Endothelial cell of hepatic sinusoid (primary cell): ENCODE data around the gene CCDC158.
"Not testable (repeated sequence)": the region's sequence is repeated elsewhere in the genome, so short reads cannot be mapped to it uniquely, and the experiment has no call there.

Experiments used
- in situ Hi-C: cut with HindIII; loops from 2 replicates; pipeline ENCODE4 v1.10.0; 2017; ENCODE audit warnings: low sequenced_read_pairs

The CCDC158 gene

GRCh38 chr4:76313547-76313946 is 107.4 kb downstream of the CCDC158 start:
- in situ Hi-C loops = no loop called here

- in situ Hi-C loops = no loop called here
Observed at GRCh38 chr4:76312457-76312856, 108.5 kb downstream of the CCDC158 start.

DNA sequence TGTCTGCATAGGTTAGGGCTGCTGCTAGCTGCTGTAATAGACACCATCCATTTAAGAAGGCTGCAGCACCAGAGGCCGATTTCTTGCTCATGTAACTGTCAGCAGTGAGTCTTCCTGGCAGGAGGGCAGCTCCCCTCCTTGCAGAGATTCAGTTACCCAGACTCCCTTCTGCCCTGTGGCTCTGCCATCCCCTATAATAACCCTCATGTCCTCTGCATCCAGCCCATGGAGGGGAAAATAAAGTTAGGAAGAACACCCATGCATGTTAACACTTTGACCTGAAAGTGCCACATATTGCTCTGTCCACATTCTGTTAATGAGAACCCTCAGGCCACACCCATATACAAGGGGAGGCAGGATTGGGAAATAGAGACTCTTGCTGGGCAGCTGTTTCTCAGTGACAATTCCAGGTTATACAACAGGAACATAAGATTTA is 109.0 kb downstream of the CCDC158 start:
- in situ Hi-C loops = no loop called here

- in situ Hi-C loops = no loop called here
Observed at GRCh38 chr4:76310683-76311082, 110.3 kb downstream of the CCDC158 start.

DNA sequence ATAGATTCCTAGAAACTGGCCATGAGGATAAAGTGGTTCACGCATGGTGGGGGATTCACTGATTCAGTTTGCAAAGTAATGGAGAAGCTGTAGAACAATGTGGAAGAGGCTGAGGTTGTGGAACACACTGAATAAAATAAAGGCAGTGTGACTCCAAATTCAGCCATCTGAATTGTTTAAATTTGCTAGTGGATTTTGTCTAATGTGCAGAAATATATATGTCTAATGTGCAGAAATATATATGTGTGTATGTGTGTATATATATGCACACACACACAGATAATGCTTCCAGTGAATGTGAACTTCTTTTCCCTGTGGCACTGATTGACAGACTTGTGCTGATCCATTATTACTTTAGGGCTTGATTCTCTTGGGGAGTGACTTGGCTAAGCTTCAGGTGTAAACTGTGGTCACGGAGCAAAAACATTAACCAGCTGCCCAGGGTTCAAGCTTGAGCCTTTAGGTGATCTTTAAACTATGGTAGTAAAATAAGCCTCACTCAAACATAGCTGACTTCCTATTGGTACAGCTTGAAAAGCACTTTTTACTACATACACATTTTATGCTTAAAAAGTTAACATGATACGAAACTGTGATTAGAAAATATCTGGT is 110.9 kb downstream of the CCDC158 start:
- in situ Hi-C loops = no loop called here

DNA sequence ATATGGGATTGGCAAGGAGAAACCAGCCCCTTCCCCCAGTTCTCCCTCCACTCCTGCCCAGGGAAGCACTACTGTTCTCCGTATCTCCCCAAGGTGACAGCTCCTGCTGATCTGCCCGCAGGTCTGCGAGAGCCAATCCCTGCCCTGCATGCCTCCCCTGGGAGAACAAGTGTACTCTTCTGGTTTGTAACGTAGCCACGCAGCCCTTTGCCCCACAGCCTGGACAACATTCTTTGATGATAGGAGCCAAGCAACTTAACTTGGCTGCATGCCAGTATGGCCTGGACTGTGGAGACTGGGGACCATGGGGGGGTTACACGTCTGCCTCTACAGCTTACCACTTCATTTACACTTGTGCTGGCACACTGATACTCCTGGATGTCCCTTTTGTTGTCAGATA is 112.4 kb downstream of the CCDC158 start:
- in situ Hi-C loops = no loop called here

DNA sequence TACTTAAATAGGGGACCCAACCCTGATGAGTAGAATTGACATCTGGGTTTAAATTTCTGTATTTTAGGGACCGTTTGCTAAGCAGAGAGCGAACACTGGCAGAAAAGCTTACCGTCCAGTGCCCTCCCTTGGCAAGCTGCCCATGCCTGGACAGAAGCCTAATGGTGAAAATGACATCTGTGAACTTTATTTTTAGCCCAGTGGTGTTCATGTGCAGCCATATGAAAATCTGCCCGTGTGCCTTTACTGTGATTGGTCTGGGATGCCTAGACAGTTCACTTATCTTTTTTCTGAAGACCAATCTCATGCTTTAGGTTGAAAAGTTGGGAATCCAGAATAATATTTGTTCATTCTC is 113.3 kb downstream of the CCDC158 start:
- in situ Hi-C loops = no loop called here

- in situ Hi-C loops = no loop called here
Observed at GRCh38 chr4:76306882-76307659, 113.9 kb downstream of the CCDC158 start.

GRCh38 chr4:76305971-76306881 is 114.7 kb downstream of the CCDC158 start, which contains the start of gene STBD1:
TSS of gene STBD1 (plus strand) at chr4:76306733. CDS start at chr4:76306770, 37 bp downstream.
- in situ Hi-C loops = no loop called here

- in situ Hi-C loops = no loop called here
Observed at GRCh38 chr4:76305033-76305687, 115.8 kb downstream of the CCDC158 start.

DNA sequence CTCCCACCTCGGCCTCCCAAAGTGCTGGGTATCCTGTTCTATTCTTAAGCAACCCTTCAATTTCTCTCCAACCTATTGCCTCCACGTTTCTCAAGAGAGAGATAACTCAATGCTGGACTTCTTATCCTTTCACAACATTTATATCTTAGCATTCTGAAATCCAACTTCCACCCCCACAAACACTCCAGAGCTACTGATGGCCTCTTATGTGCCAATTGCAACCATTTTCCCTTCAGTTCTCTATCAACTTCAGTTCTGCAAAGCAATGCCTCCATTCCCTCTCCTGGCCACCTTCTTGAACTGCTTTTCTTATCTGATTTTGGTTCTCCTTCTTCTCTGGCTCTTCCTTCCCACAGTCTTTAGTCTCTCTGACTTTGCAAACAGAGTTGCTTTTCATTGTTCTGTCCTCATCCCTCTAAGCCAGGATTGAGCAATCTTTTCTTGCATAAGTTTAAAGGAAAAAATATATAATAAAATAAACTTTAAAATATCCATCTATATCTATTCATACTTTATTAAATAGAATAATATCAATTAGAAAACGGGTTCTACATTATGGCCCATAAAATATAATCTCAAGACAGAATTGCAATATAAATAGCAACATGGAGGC is 118.0 kb downstream of the CCDC158 start:
- in situ Hi-C loops = no loop called here

GRCh38 chr4:76301775-76302162 is 119.2 kb downstream of the CCDC158 start:
- in situ Hi-C loops = no loop called here

DNA sequence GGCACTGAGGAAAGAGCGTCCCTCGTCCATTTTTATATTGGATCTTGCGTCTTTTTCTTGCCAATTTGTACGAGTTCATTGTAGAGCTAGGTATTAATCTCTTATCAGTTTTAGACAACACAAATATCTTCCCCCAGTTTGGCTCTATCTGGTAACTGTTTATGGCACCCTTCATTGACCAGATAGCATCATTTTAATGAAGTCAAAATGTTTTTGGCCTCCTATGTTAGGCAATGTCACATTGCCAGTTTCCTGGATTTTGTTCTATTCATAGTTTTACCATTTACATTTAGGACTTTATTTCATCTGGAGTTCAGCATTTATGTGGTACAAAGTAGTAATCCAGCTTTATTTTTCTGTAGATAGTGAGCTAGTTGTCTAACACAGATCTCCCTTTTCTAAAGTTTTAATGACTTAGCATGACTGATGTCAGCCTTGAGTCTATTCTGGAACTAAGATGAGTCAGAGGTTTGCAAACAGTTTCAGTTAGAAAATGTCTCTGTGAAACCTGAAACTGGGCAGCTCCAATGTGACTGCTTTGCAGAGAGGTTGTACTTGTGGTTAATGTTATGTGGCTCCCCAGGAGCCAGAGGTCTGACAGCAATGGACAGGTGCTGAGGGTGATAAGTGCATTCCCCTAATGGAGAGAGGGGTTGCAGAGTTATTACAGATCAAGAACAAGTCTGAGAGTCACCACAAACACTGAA is 119.7 kb downstream of the CCDC158 start:
- in situ Hi-C loops = no loop called here

- in situ Hi-C loops = no loop called here
Observed at GRCh38 chr4:76300012-76300411, 120.9 kb downstream of the CCDC158 start.

DNA sequence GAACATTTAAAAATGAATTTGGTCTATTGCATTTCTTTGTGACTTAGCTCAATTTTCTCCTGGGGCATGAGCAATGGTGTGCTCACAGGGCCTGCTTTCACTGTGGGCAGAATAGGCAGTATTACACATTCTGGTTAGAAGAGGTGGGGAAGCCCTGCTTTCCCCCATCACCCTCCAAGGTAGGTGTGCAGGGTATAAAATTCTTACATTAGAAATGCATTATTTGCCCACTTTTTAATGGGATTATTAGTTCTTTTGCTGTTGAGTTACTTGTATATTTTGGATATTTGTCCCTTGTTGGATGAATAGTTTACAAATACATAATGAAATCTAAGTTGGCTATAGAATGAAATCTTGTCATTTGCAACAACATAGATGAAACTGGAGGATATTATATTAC is 122.7 kb downstream of the CCDC158 start:
- in situ Hi-C loops = no loop called here

GRCh38 chr4:76296286-76296820 is 124.6 kb downstream of the CCDC158 start:
- in situ Hi-C loops = no loop called here

DNA sequence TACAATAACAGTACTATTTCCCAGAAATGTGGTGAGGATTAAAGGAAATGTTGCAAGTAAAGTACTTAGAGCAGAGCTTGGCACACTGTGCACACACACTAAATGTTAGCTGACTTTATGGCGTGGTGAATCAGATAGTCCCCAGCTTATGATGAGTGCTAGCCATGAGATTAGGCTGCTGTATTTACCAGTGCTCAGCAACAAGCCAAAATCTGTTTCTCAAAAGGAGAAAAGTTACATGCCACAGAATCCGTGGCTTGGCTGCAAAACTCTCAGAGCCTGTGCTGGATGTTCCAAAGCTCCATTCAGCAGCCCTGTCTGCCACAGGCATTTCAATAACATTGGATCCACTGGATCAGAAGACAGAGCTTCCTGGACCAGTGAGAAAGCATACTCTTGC is 127.2 kb downstream of the CCDC158 start:
- in situ Hi-C loops = no loop called here

GRCh38 chr4:76292730-76293129 is 128.2 kb downstream of the CCDC158 start:
- in situ Hi-C loops = no loop called here

GRCh38 chr4:76287811-76288210 is 133.1 kb downstream of the CCDC158 start:
- in situ Hi-C loops = not testable (repeated sequence)

DNA sequence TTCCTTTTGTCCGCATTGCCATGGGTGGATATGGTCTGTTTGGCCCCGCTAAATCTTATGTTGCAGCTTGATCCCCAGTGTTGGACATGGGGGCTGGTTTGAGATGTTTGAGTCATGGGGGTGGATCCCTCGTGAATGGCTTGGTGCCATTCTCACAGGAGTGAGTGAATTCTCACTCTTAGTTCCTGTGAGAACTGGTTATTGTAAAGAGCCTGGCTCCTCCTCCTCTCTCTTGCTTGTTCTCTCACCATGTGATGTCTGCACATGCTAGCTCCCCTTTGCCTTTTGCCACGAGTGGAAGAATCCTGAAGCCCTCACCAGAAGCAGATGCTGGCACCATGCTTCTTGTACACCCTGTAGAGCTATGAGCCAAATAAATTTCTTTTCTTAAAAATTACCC is 137.0 kb downstream of the CCDC158 start:
- in situ Hi-C loops = no loop called here
